Activated T-cell treated with anti-CD3 and anti-CD28 coated beads, Interleukin-2, amount 50 U/mL, for 4 hours (primary cell): ENCODE data around the gene RPE. TPM values are rescaled to one million over a fixed set of nuclear protein-coding genes. Genes with fewer than 3 reads are reported as not detected.

ENCODE experiments used
- ATAC-seq, 2 donors: fragments of 200-7000 bp; cut with Tn5 transposase; one replicate each; pipeline ENCODE4 v1.10.0; 2021
- DNase-seq: peaks from one replicate; pipeline ENCODE4 v3.0.0-alpha.2; 2020
- H3K27me3 Mint-ChIP-seq: one replicate; pipeline ENCODE4 v1.8.0; 2021; ENCODE audit warnings: low read depth, mixed read lengths
- H3K36me3 Mint-ChIP-seq: one replicate; pipeline ENCODE4 v1.8.0; 2022; ENCODE audit warnings: mixed read lengths; ENCODE audit not compliant: insufficient read depth
- H3K4me1 Mint-ChIP-seq: one replicate; pipeline ENCODE4 v1.8.0; 2021; ENCODE audit warnings: low read depth, mixed read lengths
- H3K4me3 Mint-ChIP-seq: one replicate; pipeline ENCODE4 v1.8.0; 2021; ENCODE audit warnings: mild to moderate bottlenecking, moderate library complexity, mixed read lengths
- H3K9me3 Mint-ChIP-seq: one replicate; pipeline ENCODE4 v1.8.0; 2021; ENCODE audit warnings: mixed read lengths
- total RNA-seq, 3 donors: library from RNA; stranded (reverse); gene quantifications; one replicate each; pipeline ENCODE4 v1.2.1, GENCODE V29; 2021

The RPE gene
- total RNA-seq, 3 donors from 2014 or later: 35.0 to 47.5 (median 44.2) TPM

- Mint-ChIP-seq H3K9me3 (no peaks in the 10 kb centered on the region), H3K4me3 (no peak overlapping the region), H3K36me3 (peaks cover 17% of the 10 kb centered on the region), H3K4me1 (no peaks in the 10 kb centered on the region), H3K27me3 (no peaks in the 10 kb centered on the region)
- ATAC-seq (no peak), DNase-seq (no peak)
Observed at GRCh38 chr2:210027608-210028007, 25.2 kb downstream of the RPE start.

- peaks cover 12% of the 10 kb centered on the region for H3K36me3 Mint-ChIP-seq
- DNase-seq: no peak
- H3K27me3 Mint-ChIP-seq: no peaks in the 10 kb centered on the region
- ATAC-seq: no peak
- H3K4me1 Mint-ChIP-seq: no peaks in the 10 kb centered on the region
- H3K4me3 Mint-ChIP-seq: no peak overlapping the region
- H3K9me3 Mint-ChIP-seq: no peaks in the 10 kb centered on the region
Observed at GRCh38 chr2:210028178-210028577, 25.7 kb downstream of the RPE start.

- no peak for ATAC-seq
- no peak for DNase-seq
- Mint-ChIP-seq H3K9me3 (no peaks in the 10 kb centered on the region), H3K4me1 (peaks cover 1% of the 10 kb centered on the region), H3K4me3 (no peak overlapping the region), H3K36me3 (peaks cover 3% of the 10 kb centered on the region), H3K27me3 (no peaks in the 10 kb centered on the region)
Observed at GRCh38 chr2:210034087-210034683, 31.7 kb downstream of the RPE start.

GRCh38 chr2:210035679-210036078, 33.2 kb downstream of the RPE start:
- H3K4me3 Mint-ChIP-seq: no peak overlapping the region
- no peak for ATAC-seq
- H3K27me3 Mint-ChIP-seq: no peaks in the 10 kb centered on the region
- peaks cover 3% of the 10 kb centered on the region for H3K36me3 Mint-ChIP-seq
- H3K4me1 Mint-ChIP-seq: peaks cover 1% of the 10 kb centered on the region
- DNase-seq: no peak
- H3K9me3 Mint-ChIP-seq: no peaks in the 10 kb centered on the region

- H3K9me3 Mint-ChIP-seq: no peaks in the 10 kb centered on the region
- DNase-seq (no peak), ATAC-seq (no peak)
- H3K4me1 Mint-ChIP-seq: peaks cover 1% of the 10 kb centered on the region
- H3K4me3 Mint-ChIP-seq: no peak overlapping the region
- H3K36me3 Mint-ChIP-seq: peaks cover 11% of the 10 kb centered on the region
- no peaks in the 10 kb centered on the region for H3K27me3 Mint-ChIP-seq
Observed at GRCh38 chr2:210038078-210038477, 35.6 kb downstream of the RPE start.

- DNase-seq (no peak), ATAC-seq (no peak)
Observed at GRCh38 chr2:210046851-210047500, 44.5 kb downstream of the RPE start.

GRCh38 chr2:210049831-210050230, 47.4 kb downstream of the RPE start:
- no peak overlapping the region for H3K4me3 Mint-ChIP-seq
- no peaks in the 10 kb centered on the region for H3K4me1 Mint-ChIP-seq
- H3K36me3 Mint-ChIP-seq: peaks cover 9% of the 10 kb centered on the region
- DNase-seq (no peak), ATAC-seq (no peak)
- H3K27me3 Mint-ChIP-seq: no peaks in the 10 kb centered on the region
- H3K9me3 Mint-ChIP-seq: peaks cover 11% of the 10 kb centered on the region

More at GRCh38 chr2:210046851-210047500, 44.5 kb downstream of the RPE start:
- Mint-ChIP-seq H3K4me3 (no peak overlapping the region), H3K36me3 (peaks cover 12% of the 10 kb centered on the region), H3K9me3 (peaks cover 6% of the 10 kb centered on the region), H3K27me3 (no peaks in the 10 kb centered on the region), H3K4me1 (no peaks in the 10 kb centered on the region)

- H3K4me3 Mint-ChIP-seq: no peak overlapping the region
- H3K36me3 Mint-ChIP-seq: peaks cover 16% of the 10 kb centered on the region
- DNase-seq: no peak
- ATAC-seq: no peak
- no peaks in the 10 kb centered on the region for H3K4me1 Mint-ChIP-seq
- no peaks in the 10 kb centered on the region for H3K27me3 Mint-ChIP-seq
- H3K9me3 Mint-ChIP-seq: peaks cover 18% of the 10 kb centered on the region
Observed at GRCh38 chr2:210050885-210051284, 48.4 kb downstream of the RPE start.

GRCh38 chr2:210054696-210055095, 52.3 kb downstream of the RPE start:
- Mint-ChIP-seq H3K27me3 (no peaks in the 10 kb centered on the region), H3K9me3 (peaks cover 20% of the 10 kb centered on the region), H3K4me1 (no peaks in the 10 kb centered on the region), H3K4me3 (no peak overlapping the region), H3K36me3 (peaks cover 10% of the 10 kb centered on the region)
- ATAC-seq (no peak), DNase-seq (no peak)

- ATAC-seq (no peak), DNase-seq (no peak)
- H3K9me3 Mint-ChIP-seq: peaks cover 20% of the 10 kb centered on the region
- peaks cover 10% of the 10 kb centered on the region for H3K36me3 Mint-ChIP-seq
- H3K4me1 Mint-ChIP-seq: no peaks in the 10 kb centered on the region
- no peak overlapping the region for H3K4me3 Mint-ChIP-seq
- H3K27me3 Mint-ChIP-seq: no peaks in the 10 kb centered on the region
Observed at GRCh38 chr2:210055825-210056224, 53.4 kb downstream of the RPE start.

GRCh38 chr2:210063306-210063705, 60.9 kb downstream of the RPE start:
- Mint-ChIP-seq H3K9me3 (peaks cover 3% of the 10 kb centered on the region), H3K4me3 (no peak overlapping the region), H3K27me3 (no peaks in the 10 kb centered on the region), H3K4me1 (no peaks in the 10 kb centered on the region), H3K36me3 (peaks cover 1% of the 10 kb centered on the region)
- ATAC-seq (no peak), DNase-seq (no peak)

Other genes with a start within 250 kb of the RPE start
- gene UNC80, start 230.8 kb upstream of the RPE start, total RNA-seq: under 1 TPM in 1 of 3 donors, not detected in 2; 0.03 TPM
- gene KANSL1L, start 168.8 kb downstream of the RPE start, total RNA-seq: 1 to 10 TPM; 1.5 to 2.7 (median 2.3) TPM
- not detected for gene ACADL, start 222.8 kb downstream of the RPE start, total RNA-seq